ENCODE results near the gene NSD2. TPM values are rescaled to one million over a fixed set of nuclear protein-coding genes. Genes with fewer than 3 reads are reported as not detected.

NSD2 gene
- total RNA-seq, 1 experiment from 2014 or later = 109 TPM

DNA sequence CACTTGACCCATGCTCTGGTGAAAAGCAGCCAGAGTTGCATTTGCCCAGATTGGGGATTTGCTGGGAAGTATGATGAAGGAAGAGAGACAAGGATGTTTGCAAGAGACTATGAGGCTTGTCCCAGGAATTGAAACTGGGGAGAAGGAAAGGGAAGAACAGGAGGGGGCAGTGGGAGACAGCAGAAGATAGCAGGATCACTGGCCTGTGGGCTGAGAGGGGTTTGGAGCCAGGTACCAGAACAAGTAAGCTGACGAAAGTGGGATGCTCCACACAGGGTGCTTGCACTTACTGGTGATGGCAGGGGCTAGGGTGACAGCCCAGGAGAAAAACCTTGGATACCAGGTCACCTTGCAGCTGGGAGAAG, 11.8 kb upstream of the NSD2 start:
- H3K36me3 Mint-ChIP-seq (ENCODE audit: insufficient read depth, unreplicated experiment) = peaks cover 5% of the 10 kb centered on the region
- ChIA-PET CTCF (interaction anchor here (8.0 kb wide), 1 partner anchor 40 kb away, joined by 49 read pairs; no protein-coding TSS in a partner anchor), POLR2A (interaction anchor here (0.9 kb wide), 1 partner anchor 10 kb away, joined by 3 read pairs; no protein-coding TSS in a partner anchor)
- BruUV-seq (replicated peaks) = no TSS peak
- no peaks in the 10 kb centered on the region for H3K9me3 Mint-ChIP-seq (ENCODE audit: unreplicated experiment)
- DNase-seq (ENCODE audit: unreplicated experiment) = no peak
- H3K4me1 Mint-ChIP-seq (ENCODE audit: insufficient read depth, unreplicated experiment) = peaks cover 5% of the 10 kb centered on the region
- no peak overlapping the region for H3K27ac Mint-ChIP-seq (ENCODE audit: low read depth, unreplicated experiment)
- TF ChIP-seq, protein P1, sequence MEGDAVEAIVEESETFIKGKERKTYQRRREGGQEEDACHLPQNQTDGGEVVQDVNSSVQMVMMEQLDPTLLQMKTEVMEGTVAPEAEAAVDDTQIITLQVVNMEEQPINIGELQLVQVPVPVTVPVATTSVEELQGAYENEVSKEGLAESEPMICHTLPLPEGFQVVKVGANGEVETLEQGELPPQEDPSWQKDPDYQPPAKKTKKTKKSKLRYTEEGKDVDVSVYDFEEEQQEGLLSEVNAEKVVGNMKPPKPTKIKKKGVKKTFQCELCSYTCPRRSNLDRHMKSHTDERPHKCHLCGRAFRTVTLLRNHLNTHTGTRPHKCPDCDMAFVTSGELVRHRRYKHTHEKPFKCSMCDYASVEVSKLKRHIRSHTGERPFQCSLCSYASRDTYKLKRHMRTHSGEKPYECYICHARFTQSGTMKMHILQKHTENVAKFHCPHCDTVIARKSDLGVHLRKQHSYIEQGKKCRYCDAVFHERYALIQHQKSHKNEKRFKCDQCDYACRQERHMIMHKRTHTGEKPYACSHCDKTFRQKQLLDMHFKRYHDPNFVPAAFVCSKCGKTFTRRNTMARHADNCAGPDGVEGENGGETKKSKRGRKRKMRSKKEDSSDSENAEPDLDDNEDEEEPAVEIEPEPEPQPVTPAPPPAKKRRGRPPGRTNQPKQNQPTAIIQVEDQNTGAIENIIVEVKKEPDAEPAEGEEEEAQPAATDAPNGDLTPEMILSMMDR (IDR thresholded peaks at IDR 0.05; ENCODE audit: unreplicated experiment) = no peak
- intact Hi-C loops (cut with micrococcal nuclease) = no loop called here
- H3K4me3 Mint-ChIP-seq (ENCODE audit: unreplicated experiment) = no peak overlapping the region
- no peaks in the 10 kb centered on the region for H3K27me3 Mint-ChIP-seq (ENCODE audit: insufficient read depth, unreplicated experiment)

DNA sequence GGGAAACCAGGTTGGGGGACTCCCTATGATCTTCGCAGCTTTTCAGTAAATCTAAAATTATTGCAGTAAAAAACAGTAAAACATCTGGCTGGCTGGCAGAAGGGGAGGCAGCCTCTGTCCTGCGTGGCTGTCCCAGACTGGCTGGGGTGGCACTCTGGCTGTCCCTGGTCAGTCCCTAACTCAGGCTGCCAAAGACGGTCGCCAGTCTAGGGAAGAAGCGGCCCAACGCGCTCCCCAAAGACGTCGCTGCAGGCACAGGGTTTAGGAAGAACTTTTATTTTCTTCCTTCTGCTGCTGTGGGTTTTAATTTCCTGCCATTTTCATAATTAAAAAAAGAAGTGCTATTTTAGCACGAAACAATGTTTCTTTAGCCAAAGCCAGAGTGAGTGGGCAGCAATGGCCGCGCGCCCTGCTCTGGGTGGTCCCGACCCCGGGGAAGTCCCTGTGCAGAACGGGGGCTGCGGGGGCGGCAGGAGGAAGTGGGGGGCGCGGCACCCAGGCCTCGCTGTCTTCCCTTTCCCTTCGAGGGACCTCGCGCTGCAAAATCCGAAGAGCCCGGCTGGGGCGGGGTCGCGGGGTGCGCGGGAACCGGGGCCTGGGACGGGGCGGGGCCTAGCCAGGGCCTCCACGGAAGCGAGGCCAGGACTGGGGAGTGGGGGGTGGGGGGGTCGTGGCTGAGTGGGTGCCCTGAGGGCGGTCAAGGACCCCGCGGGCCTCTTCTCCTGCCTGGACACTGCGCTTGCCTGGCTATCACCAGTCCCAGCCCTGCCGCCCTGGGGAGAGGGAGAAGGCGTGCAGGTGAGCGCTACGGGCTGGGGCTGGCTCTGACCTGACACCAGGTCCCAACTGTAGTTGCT, 8.9 kb upstream of the NSD2 start:
- Mint-ChIP-seq H3K27ac (ENCODE audit: low read depth, unreplicated experiment) (no peak overlapping the region), H3K27me3 (ENCODE audit: insufficient read depth, unreplicated experiment) (no peaks in the 10 kb centered on the region), H3K36me3 (ENCODE audit: insufficient read depth, unreplicated experiment) (peaks cover 5% of the 10 kb centered on the region), H3K4me3 (ENCODE audit: unreplicated experiment) (no peak overlapping the region), H3K9me3 (ENCODE audit: unreplicated experiment) (no peaks in the 10 kb centered on the region), H3K4me1 (ENCODE audit: insufficient read depth, unreplicated experiment) (no peaks in the 10 kb centered on the region)
- CTCF ChIA-PET = interaction anchor here (0.6 to 1.3 kb wide), 4 partner anchors 36 to 136 kb away, joined by 3 to 4 read pairs (median 4); no protein-coding TSS in a partner anchor
- POLR2A ChIA-PET = interaction anchor here (0.6 to 1.8 kb wide), 3 partner anchors 8 to 189 kb away, joined by 3 to 4 read pairs (median 3); no protein-coding TSS in a partner anchor
- no TSS peak for BruUV-seq (replicated peaks)
- TF ChIP-seq, protein P1 (IDR thresholded peaks at IDR 0.05; ENCODE audit: unreplicated experiment) = no peak
- DNase-seq (ENCODE audit: unreplicated experiment) = no peak
- intact Hi-C loops (cut with micrococcal nuclease) = no loop called here

DNA sequence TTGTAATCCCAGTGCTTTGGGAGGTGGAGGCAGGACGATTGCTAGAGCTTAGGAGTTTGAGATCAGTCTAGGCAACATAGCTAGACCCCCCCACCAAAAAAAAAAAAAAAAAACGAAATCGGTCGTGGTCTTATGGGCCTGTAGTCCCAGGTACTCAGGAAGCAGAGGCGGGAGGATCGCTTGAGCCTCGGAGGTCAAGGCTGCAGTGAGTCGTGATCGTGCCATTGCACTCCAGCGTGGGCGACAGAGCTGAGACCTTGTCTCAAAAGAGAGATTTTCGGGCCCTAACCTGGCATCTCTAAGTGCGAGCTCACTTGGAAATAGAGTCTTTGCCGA, 8.3 kb upstream of the NSD2 start:
- Mint-ChIP-seq H3K9me3 (ENCODE audit: unreplicated experiment) (no peaks in the 10 kb centered on the region), H3K36me3 (ENCODE audit: insufficient read depth, unreplicated experiment) (peaks cover 5% of the 10 kb centered on the region), H3K4me3 (ENCODE audit: unreplicated experiment) (no peak overlapping the region), H3K27me3 (ENCODE audit: insufficient read depth, unreplicated experiment) (no peaks in the 10 kb centered on the region), H3K4me1 (ENCODE audit: insufficient read depth, unreplicated experiment) (no peaks in the 10 kb centered on the region), H3K27ac (ENCODE audit: low read depth, unreplicated experiment) (no peak overlapping the region)
- BruUV-seq (replicated peaks) = no TSS peak
- TF ChIP-seq, protein P1 (IDR thresholded peaks at IDR 0.05; ENCODE audit: unreplicated experiment) = no peak
- POLR2A ChIA-PET = no interaction called here
- intact Hi-C loops (cut with micrococcal nuclease) = no loop called here
- no peak for DNase-seq (ENCODE audit: unreplicated experiment)
- CTCF ChIA-PET = interaction anchor here (0.6 kb wide), 1 partner anchor 302 kb away, joined by 3 read pairs; no protein-coding TSS in a partner anchor

DNA sequence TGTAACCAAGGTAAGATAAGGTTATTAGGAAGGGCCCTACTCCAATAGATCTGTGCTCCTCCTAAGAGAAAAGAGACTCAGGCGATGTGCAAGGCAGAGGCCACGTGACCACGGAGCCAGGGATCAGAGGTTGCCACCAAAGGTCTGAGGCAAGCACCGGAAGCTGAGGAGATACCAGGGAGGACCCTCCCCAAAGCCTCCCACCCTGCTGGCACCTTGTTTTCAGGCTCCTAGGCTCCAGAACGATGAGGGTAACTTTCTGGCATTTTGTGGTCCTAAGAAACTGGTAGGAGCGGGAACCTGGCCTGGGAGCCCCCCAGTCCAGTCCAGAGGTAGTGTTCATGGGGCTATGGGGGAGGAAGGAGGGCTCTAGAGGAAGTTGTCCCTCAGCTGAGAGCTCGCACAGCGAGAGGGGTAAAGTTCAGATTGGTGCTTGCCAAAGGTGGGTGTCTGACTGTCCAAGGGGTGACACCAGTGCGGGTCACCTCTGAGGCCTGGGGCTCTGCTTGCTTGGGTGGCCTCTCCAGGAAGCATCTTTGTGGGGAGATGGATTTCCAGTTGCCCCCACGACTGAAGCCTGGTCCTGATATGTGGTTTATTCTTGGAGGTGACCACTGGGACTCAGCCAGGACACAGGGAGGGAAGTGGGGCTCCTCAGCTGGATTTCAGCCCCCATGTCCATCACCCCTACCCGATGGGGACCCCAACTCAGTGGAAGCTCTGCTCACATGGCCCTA, 7.7 kb upstream of the NSD2 start:
- H3K4me3 Mint-ChIP-seq (ENCODE audit: unreplicated experiment) = no peak overlapping the region
- no peak overlapping the region for H3K27ac Mint-ChIP-seq (ENCODE audit: low read depth, unreplicated experiment)
- ChIA-PET CTCF (interaction anchor here (0.6 to 1.3 kb wide), 3 partner anchors 36 to 303 kb away, joined by 3 to 5 read pairs (median 3); no protein-coding TSS in a partner anchor), POLR2A (no interaction called here)
- H3K27me3 Mint-ChIP-seq (ENCODE audit: insufficient read depth, unreplicated experiment) = no peaks in the 10 kb centered on the region
- DNase-seq (ENCODE audit: unreplicated experiment) = no peak
- no peaks in the 10 kb centered on the region for H3K4me1 Mint-ChIP-seq (ENCODE audit: insufficient read depth, unreplicated experiment)
- no TSS peak for BruUV-seq (replicated peaks)
- intact Hi-C loops (cut with micrococcal nuclease) = no loop called here
- TF ChIP-seq, protein P1 (IDR thresholded peaks at IDR 0.05; ENCODE audit: unreplicated experiment) = no peak
- peaks cover 5% of the 10 kb centered on the region for H3K36me3 Mint-ChIP-seq (ENCODE audit: insufficient read depth, unreplicated experiment)
- H3K9me3 Mint-ChIP-seq (ENCODE audit: unreplicated experiment) = no peaks in the 10 kb centered on the region
